OCI-LY1 (cell line): ENCODE measurements around the gene SYK.

Source experiments
- CTCF ChIP-seq: fragments of 200-600 bp; sonication (generic), shearing (Covaris generic); IDR thresholded peaks from 2 replicates; pipeline ENCODE4 v1.5.1; 2017; ENCODE audit warnings: mild to moderate bottlenecking, antibody characterized with exemption, low read length, moderate library complexity, mixed read lengths
- EZH2 ChIP-seq: fragments of 200-600 bp; sonication (generic), shearing (Covaris generic); IDR thresholded peaks from 2 replicates; pipeline ENCODE4 v1.8.0; 2017; ENCODE audit warnings: borderline replicate concordance, mixed run types, mild to moderate bottlenecking, antibody characterized with exemption, low read length, moderate library complexity, mixed read lengths

- no peak for TF ChIP-seq CTCF
- no peak for TF ChIP-seq EZH2
Measured at GRCh38 chr9:90842176-90842777, 40.7 kb downstream of the SYK start.
